Fibroblast of lung (primary cell): ENCODE results near the gene FUCA1. TPM values are rescaled to one million over a fixed set of nuclear protein-coding genes. Genes with fewer than 3 reads are reported as not detected.
"Not testable (repeated sequence)": the region's sequence is repeated elsewhere in the genome, so short reads cannot be mapped to it uniquely, and the experiment has no call there.

ENCODE experiments used
- DNase-seq, 2 donors: peaks; one replicate each; pipeline versions ENCODE4 v3.0.0 to v3.0.0-alpha.2; 2010; ENCODE audit warnings: low read depth in 2 of 2
- H2AFZ ChIP-seq: 2 replicates; pipeline ENCODE4 v1.5.1; 2012; ENCODE audit warnings: low read length, control low read depth, inconsistent platforms
- H3K27ac ChIP-seq: 2 replicates; pipeline ENCODE4 v1.5.1; 2011; ENCODE audit warnings: low read length, control low read depth; ENCODE audit not compliant: insufficient read depth
- H3K27me3 ChIP-seq: 2 replicates; pipeline ENCODE4 v1.5.1; 2011; ENCODE audit warnings: mild to moderate bottlenecking, low read length; ENCODE audit not compliant: control insufficient read depth, insufficient read depth
- H3K36me3 ChIP-seq: 2 replicates; pipeline ENCODE4 v1.5.1; 2011; ENCODE audit warnings: low read length; ENCODE audit not compliant: control insufficient read depth, insufficient read depth
- H3K4me1 ChIP-seq: 2 replicates; pipeline ENCODE4 v1.5.1; 2011; ENCODE audit warnings: low read length; ENCODE audit not compliant: control insufficient read depth, insufficient read depth; ENCODE audit errors: extremely low read depth
- H3K4me2 ChIP-seq: 2 replicates; pipeline ENCODE4 v1.5.1; 2011; ENCODE audit warnings: low read length, control low read depth; ENCODE audit not compliant: insufficient read depth; ENCODE audit errors: extremely low read depth
- H3K4me3 ChIP-seq, 4 experiments: fragments of 200-600 bp in 1 of 4; sonication (generic) in 1 of 4; replicated peaks in 1 of 4; 2 replicates each; pipeline ENCODE4 v1.5.1; 2011 to 2016; ENCODE audit warnings: low read length in 4 of 4, low read depth in 3 of 4, mild to moderate bottlenecking in 3 of 4, control low read depth in 2 of 4, inconsistent platforms in 1 of 4, mixed read lengths in 1 of 4; ENCODE audit not compliant: insufficient read depth in 1 of 4; ENCODE audit errors: control extremely low read depth in 1 of 4
- H3K79me2 ChIP-seq: 2 replicates; pipeline ENCODE4 v1.5.1; 2012; ENCODE audit warnings: mild to moderate bottlenecking, low read length, inconsistent platforms; ENCODE audit not compliant: control insufficient read depth, insufficient read depth
- H3K9ac ChIP-seq: 2 replicates; pipeline ENCODE4 v1.5.1; 2011; ENCODE audit warnings: mild to moderate bottlenecking, low read length, control low read depth; ENCODE audit not compliant: insufficient read depth
- H3K9me3 ChIP-seq: 2 replicates; pipeline ENCODE4 v1.5.1; 2012; ENCODE audit warnings: low read depth, low read length; ENCODE audit not compliant: control insufficient read depth, insufficient read depth
- H4K20me1 ChIP-seq: 2 replicates; pipeline ENCODE4 v1.5.1; 2011; ENCODE audit warnings: low read length; ENCODE audit not compliant: control insufficient read depth, insufficient read depth; ENCODE audit errors: extremely low read depth
- CTCF ChIP-seq, 2 donors: IDR thresholded peaks in 1 of 2; conservative IDR thresholded peaks in 1 of 2; 1 replicate in 1 of 2; 2 replicates in 1 of 2; pipeline ENCODE4 v1.5.1; 2011 to 2012; ENCODE audit warnings: low read length in 2 of 2, control low read depth in 1 of 2, inconsistent platforms in 1 of 2, low read depth in 1 of 2, mild to moderate bottlenecking in 1 of 2
- EZH2 ChIP-seq: IDR thresholded peaks from 2 replicates; pipeline ENCODE4 v1.5.1; 2012; ENCODE audit warnings: low read length, control low read depth, mild to moderate bottlenecking; ENCODE audit errors: missing control alignments
- polyA plus RNA-seq, 2 donors: library from polyadenylated mRNA; depleted of rRNA in 1 of 2; stranded (reverse) in 1 of 2; unstranded in 1 of 2; fragments of >200 nt; gene quantifications; 2 replicates each; pipeline ENCODE4 v1.2.1, GENCODE V29; 2011 to 2012; ENCODE audit warnings: missing spikeins in 1 of 2
- total RNA-seq: library from RNA; depleted of rRNA; stranded (reverse); fragments of >200 nt; gene quantifications from 2 replicates; pipeline ENCODE4 v1.2.1, GENCODE V29; 2014

The FUCA1 gene
- total and polyA plus RNA-seq, 2 donors (not counting 1 experiment from before 2014, with no cell fraction given) = 4.1 to 9.7 TPM

GRCh38 chr1:23837908-23838307, 30.2 kb downstream of the FUCA1 start:
- peak overlapping the region; percentile 71 for H3K4me2 ChIP-seq

GRCh38 chr1:23836037-23836436, 32.1 kb downstream of the FUCA1 start:
- no peaks in the 10 kb centered on the region for H3K4me1 ChIP-seq
- H3K36me3 ChIP-seq = no peaks in the 10 kb centered on the region
- H3K4me3 ChIP-seq = no peak overlapping the region
- no peak overlapping the region for H3K4me2 ChIP-seq
- no peak overlapping the region for H3K27ac ChIP-seq
- DNase-seq = no peak
- H2AFZ ChIP-seq = no peak overlapping the region
- no peak for TF ChIP-seq CTCF (conservative IDR thresholded peaks at IDR 0.05 in 1 of 2, IDR thresholded peaks at IDR 0.05 in 1 of 2; ENCODE audit: low read depth in 1 of 2, low read length in 2 of 2)
- no peak for TF ChIP-seq EZH2
- H3K27me3 ChIP-seq = peaks cover 9% of the 10 kb centered on the region
- no peaks in the 10 kb centered on the region for H3K79me2 ChIP-seq
- H3K9ac ChIP-seq = no peak overlapping the region
- H3K9me3 ChIP-seq = no peaks in the 10 kb centered on the region
- H4K20me1 ChIP-seq = no peaks in the 10 kb centered on the region

More at GRCh38 chr1:23837908-23838307, 30.2 kb downstream of the FUCA1 start:
- DNase-seq = no peak
- H3K79me2 ChIP-seq = no peaks in the 10 kb centered on the region
- H3K9me3 ChIP-seq = no peaks in the 10 kb centered on the region
- no peak overlapping the region for H3K27ac ChIP-seq
- peak overlapping the region in 1 of 4 experiments; percentile 42 for H3K4me3 ChIP-seq
- no peak overlapping the region for H3K9ac ChIP-seq
- H3K36me3 ChIP-seq = no peaks in the 10 kb centered on the region
- no peak for TF ChIP-seq CTCF (conservative IDR thresholded peaks at IDR 0.05 in 1 of 2, IDR thresholded peaks at IDR 0.05 in 1 of 2; ENCODE audit: low read depth in 1 of 2, low read length in 2 of 2)
- TF ChIP-seq EZH2 = no peak
- H2AFZ ChIP-seq = no peak overlapping the region
- peaks cover 12% of the 10 kb centered on the region for H3K27me3 ChIP-seq
- no peaks in the 10 kb centered on the region for H4K20me1 ChIP-seq
- no peaks in the 10 kb centered on the region for H3K4me1 ChIP-seq

GRCh38 chr1:23834156-23834555, 33.9 kb downstream of the FUCA1 start:
- not testable (repeated sequence) for H2AFZ ChIP-seq, DNase-seq, H3K4me3 ChIP-seq, H4K20me1 ChIP-seq, H3K9ac ChIP-seq, H3K36me3 ChIP-seq, H3K27me3 ChIP-seq, H3K27ac ChIP-seq, H3K9me3 ChIP-seq, H3K79me2 ChIP-seq, H3K4me1 ChIP-seq, H3K4me2 ChIP-seq
